ENCODE data around the gene PABPN1L. TPM values are rescaled to one million over a fixed set of nuclear protein-coding genes. Genes with fewer than 3 reads are reported as not detected.

The PABPN1L gene, protein sequence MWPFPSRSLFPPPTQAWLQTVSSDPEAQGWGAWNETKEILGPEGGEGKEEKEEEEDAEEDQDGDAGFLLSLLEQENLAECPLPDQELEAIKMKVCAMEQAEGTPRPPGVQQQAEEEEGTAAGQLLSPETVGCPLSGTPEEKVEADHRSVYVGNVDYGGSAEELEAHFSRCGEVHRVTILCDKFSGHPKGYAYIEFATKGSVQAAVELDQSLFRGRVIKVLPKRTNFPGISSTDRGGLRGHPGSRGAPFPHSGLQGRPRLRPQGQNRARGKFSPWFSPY
- total RNA-seq: not detected

DNA sequence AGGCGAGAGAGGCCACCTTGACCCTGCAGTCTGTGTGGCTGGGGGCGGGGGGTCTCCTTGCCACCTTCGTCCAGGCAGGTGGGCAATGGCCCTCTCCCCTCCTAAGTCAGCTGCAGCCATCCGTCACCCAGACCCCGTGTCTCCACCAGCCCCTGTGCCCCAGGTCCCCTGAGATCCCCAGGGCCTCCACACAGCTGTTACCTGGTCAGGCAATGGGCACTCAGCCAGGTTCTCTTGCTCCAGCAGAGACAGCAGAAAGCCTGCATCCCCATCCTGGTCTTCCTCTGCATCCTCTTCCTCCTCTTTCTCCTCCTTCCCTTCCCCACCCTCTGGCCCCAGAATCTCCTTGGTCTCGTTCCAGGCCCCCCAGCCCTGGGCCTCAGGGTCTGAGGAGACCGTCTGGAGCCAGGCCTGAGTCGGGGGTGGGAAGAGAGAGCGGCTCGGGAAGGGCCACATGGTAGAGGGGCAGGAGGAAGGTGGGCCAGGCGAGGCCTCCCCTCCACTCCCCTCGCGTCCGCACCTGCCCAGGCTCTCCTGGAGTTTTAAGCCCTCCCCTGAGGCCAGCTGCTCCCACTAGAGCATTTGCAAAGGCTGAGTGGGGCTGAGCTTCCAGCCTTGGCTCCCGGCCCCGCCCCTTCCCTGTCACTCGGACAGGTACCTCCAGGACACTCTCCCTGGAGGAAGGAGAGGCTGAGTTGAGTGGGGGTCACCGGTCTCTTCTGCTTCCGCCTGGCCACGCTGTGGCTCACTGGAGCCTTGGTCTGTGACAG, at the start of gene PABPN1L:
TSS of gene PABPN1L (minus strand) at position 510 of the 770 bp plus-strand sequence. CDS start at position 456, 54 bp downstream.
- H3K9me3 ChIP-seq (ENCODE audit: low read depth, low read length): no peaks in the 10 kb centered on the region
- H3K27me3 ChIP-seq (ENCODE audit: insufficient read depth, low read length): peaks cover 3% of the 10 kb centered on the region

DNA sequence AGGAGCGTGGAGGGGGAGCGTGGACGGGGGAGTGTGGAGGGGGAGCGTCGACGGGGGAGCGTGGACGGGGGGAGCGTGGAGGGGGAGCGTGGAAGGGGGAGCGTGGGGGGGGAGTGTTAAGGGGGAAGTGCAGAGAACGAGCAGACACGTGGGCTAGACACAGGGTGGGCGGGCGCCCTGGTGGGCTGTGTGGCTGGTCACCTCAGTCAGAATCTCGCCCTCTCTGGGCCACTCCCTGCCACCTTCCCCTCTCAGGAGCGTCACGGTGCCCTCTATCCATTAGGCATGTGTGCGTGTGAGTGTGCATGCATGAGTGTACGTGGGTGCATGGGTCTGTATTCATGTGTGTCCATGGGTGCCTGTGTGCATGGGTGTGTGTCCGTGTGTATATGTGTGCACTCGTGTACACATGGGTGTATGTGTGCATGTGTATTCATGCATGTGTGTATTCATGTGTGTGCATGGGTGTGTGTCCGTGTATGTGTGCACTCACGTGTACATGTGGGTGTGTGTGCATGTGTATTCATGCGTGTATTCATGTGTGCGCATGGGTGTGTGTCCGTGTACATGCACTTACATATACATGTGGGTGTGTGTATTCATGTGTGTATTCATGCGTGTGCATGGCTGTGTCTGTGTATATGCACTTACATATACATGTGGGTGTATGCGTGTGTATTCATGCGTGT, 49.3 kb upstream of the PABPN1L start:
- H3K4me3 ChIP-seq (ENCODE audit: low read length): no peak overlapping the region
- H3K9me3 ChIP-seq (ENCODE audit: low read depth, low read length): no peaks in the 10 kb centered on the region
- H3K4me1 ChIP-seq (ENCODE audit: insufficient read depth, low read length): peaks cover 10% of the 10 kb centered on the region
- H3K27me3 ChIP-seq (ENCODE audit: insufficient read depth, low read length): no peaks in the 10 kb centered on the region

More for the DNA sequence above, at the start of gene PABPN1L:
- H3K4me3 ChIP-seq (ENCODE audit: low read length): no peak within 1 kb of the TSS
- peaks cover 11% of the 10 kb centered on the region for H3K4me1 ChIP-seq (ENCODE audit: insufficient read depth, low read length)

DNA sequence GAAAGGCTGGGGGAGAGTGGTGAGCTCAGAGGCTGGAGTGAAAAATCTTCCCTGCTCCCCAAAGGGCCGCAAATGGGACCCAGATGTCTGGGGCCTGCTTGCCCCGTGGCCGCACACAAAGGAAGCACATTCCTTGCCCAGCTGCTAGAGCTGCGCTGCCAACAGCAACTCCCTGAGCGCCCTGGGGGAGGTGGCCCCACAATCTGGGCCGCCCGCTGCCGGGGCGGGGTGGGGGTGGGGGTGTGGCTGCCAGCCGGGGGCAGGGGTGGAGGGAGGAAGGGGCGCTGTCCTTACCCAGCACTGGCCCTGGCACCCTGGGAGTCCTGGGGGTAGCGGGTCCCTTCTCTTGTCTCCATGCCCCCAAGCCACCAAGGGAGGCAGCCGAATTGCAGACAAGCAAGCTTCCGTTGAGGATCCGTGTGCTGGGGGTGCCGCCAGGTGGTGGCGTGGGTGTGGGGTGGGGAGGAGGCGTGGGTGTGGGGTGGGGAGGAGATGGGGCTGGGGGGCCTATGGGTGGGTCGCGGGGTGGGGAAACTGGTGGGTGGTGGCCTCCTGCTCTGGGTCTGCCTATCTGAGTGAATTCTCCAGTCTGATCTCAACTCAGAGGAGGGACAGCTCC, 48.4 kb upstream of the PABPN1L start:
- Histone ChIP-seq H3K4me1 (ENCODE audit: insufficient read depth, low read length) (peaks cover 5% of the 10 kb centered on the region), H3K9me3 (ENCODE audit: low read depth, low read length) (no peaks in the 10 kb centered on the region), H3K27me3 (ENCODE audit: insufficient read depth, low read length) (no peaks in the 10 kb centered on the region), H3K4me3 (ENCODE audit: low read length) (no peak overlapping the region)

DNA sequence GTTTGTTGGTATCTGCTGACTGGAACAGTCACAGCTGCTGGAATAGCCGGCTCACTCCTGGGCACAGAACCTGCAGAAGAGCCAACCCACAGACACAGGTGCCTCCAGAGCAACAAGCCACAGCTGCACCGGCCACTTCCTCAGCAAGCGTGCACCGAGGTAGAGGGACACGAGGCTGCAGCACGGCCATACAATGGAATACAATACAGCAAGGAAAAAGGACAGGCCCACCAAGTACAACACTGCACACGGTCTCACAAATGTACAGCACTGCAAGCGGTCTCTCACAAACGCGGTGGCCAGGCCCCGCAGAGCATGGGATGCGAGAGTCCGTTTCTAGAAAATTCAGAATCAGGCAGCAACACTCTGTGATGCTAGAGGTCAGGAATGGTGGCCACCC, 47.4 kb upstream of the PABPN1L start:
- H3K9me3 ChIP-seq (ENCODE audit: low read depth, low read length): no peaks in the 10 kb centered on the region
- H3K27me3 ChIP-seq (ENCODE audit: insufficient read depth, low read length): no peaks in the 10 kb centered on the region
- H3K4me1 ChIP-seq (ENCODE audit: insufficient read depth, low read length): peaks cover 5% of the 10 kb centered on the region
- H3K4me3 ChIP-seq (ENCODE audit: low read length): no peak overlapping the region

DNA sequence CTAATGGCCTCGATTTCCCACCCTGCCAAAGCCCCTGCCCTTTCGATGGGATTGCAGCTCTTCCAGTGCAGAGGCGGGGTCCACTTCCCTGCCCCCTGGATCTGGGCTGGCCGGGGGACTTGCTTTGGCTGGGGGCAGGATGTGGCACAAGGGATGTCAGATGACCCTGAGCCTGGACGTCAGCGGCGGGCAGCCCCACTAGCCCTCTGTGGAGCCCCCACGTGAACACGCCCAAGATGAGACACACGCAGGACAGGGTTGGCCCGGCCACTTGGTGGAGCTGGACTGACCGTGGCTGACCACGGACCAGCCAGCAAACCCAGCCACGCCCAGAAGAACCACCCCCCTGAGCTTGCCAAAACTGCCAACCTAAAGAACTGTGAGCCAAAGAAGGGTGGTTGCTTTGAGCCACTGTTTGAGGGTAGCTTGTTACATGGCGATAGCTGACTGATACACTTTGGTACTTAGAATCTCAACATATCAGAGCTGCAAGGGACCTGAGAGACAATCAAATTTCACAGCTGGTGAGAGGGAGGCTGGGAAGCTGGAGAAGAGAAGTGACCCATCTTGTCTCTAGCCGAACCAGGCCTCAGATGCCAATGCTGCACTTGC, 46.6 kb upstream of the PABPN1L start:
- Histone ChIP-seq H3K27me3 (ENCODE audit: insufficient read depth, low read length) (no peaks in the 10 kb centered on the region), H3K9me3 (ENCODE audit: low read depth, low read length) (no peaks in the 10 kb centered on the region), H3K4me3 (ENCODE audit: low read length) (no peak overlapping the region), H3K4me1 (ENCODE audit: insufficient read depth, low read length) (peaks cover 5% of the 10 kb centered on the region)

DNA sequence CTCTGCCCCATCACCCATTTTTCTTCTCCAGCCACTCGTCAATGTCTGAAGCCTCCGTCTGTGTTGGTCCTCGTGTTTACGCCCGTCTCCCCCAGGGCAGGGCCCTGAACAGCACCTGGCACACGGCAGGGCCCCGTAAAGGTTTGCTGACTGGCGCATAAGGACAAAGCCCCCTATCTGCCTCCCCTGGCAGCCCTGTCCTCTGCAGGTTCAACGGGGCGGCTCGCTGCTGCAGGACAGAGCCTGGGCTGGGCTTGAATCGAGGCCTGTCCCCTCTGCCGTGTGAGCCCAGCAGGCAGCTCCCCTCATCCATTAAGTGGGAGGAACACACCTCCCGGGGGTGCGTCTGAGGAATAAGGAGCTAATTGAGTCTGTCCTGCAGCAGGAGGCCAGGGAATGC, 46.1 kb upstream of the PABPN1L start:
- no peak overlapping the region for H3K4me3 ChIP-seq (ENCODE audit: low read length)
- no peaks in the 10 kb centered on the region for H3K9me3 ChIP-seq (ENCODE audit: low read depth, low read length)
- H3K27me3 ChIP-seq (ENCODE audit: insufficient read depth, low read length): no peaks in the 10 kb centered on the region
- peaks cover 5% of the 10 kb centered on the region for H3K4me1 ChIP-seq (ENCODE audit: insufficient read depth, low read length)

DNA sequence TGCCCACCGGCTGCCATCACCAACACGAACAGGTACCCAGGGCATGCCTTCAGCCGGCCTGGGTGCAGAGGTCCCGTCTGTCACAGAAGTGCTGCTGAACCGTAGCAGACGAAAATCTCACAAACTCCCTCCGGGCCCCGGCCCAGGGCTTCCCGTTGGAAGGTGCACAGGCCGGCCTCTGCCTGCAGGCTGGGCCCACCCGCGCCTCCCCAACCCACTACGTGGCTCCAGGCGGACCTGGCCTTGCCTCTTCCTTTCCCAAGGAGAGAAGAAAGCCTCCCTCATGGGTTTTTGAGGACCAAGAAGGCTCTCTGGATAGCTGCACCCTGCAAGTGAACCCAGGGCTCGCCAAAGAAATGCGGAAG, 45.5 kb upstream of the PABPN1L start:
- no peaks in the 10 kb centered on the region for H3K27me3 ChIP-seq (ENCODE audit: insufficient read depth, low read length)

DNA sequence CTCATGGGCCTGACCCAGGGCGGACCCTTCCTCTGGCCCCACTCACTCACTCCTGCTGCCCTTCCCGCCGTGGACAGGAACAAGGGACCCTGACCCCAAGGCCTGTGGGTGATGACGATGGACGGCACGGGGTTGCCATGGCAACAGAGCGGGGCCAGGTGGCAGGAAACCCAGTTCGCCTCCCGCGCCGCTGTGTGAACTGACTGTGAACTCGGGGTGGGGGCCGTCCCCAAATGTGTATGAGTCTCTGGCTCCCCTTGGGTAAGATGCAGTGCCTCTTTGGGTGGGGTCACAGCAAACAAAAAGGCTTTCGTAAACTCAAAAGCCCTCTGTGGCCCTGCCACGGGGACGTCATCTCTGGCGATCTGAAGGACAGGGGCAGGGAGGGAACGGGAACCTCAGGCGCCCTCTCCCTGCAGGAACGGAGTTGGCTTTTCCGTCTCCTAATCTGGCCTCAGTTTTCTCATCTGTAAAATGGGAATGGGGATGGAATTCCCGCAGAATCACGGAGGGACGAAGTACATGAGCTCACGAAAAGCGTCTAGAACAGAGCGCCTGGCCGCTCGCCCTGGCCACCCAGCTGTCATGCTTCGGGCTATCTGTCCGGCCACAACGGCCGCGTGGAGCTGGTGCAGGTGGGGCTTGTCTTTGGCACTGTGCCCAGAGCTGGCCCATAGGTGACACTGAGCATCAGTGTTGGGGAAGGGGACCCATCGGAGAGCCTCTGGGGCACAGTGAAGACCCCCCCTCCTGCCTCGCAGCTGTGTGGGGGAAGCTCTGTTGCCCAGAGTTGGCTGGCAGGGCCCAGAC, 44.9 kb upstream of the PABPN1L start:
- Histone ChIP-seq H3K27me3 (ENCODE audit: insufficient read depth, low read length) (no peaks in the 10 kb centered on the region), H3K4me3 (ENCODE audit: low read length) (no peak overlapping the region), H3K4me1 (ENCODE audit: insufficient read depth, low read length) (peaks cover 5% of the 10 kb centered on the region), H3K9me3 (ENCODE audit: low read depth, low read length) (no peaks in the 10 kb centered on the region)

More for the DNA sequence above, 45.5 kb upstream of the PABPN1L start:
- Histone ChIP-seq H3K9me3 (ENCODE audit: low read depth, low read length) (no peaks in the 10 kb centered on the region), H3K4me1 (ENCODE audit: insufficient read depth, low read length) (peaks cover 5% of the 10 kb centered on the region), H3K4me3 (ENCODE audit: low read length) (no peak overlapping the region)

DNA sequence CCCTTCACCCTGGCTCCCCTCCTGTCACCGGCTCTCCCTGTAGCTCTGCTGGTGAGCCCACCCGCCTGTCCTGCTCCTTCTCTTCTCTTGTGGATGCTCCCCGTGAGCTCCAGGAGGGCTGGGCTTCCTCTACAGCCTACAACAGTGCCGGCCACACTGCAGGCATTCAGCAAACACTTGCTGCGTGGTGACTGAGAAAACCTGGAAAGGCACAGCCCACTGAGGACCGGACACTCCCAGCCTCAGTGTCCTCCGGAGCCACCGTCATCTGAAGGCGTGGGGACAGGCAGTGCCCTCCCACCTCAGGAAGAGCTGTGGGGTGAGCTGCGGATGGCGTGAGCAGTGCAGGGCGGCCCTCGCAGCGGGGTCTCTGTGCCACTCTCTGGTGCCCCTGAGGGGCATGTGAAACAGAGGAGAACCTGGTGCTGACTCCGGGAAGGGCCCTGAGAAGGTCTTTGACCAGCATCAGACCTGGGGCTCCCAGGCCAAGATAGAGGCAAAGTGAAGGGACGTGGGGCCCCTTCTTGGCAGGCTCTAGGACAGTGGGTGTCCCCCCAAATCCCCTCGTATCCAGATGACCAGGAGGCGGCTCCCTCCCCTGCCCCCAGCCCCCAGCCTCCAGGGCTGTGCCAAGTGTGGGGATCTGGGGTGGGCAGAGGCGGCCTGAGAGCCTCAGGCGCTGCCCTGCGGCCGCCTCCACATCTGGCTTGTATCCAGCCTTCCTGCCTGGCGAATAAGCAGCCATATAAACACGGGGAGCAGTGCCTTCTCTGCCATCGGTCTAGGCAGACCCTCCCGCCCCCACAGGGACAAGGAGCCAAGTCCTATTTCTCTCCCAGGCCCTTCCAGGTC, 44.0 kb upstream of the PABPN1L start:
- H3K4me3 ChIP-seq (ENCODE audit: low read length): no peak overlapping the region
- H3K27me3 ChIP-seq (ENCODE audit: insufficient read depth, low read length): no peaks in the 10 kb centered on the region
- H3K4me1 ChIP-seq (ENCODE audit: insufficient read depth, low read length): peaks cover 5% of the 10 kb centered on the region
- no peaks in the 10 kb centered on the region for H3K9me3 ChIP-seq (ENCODE audit: low read depth, low read length)

DNA sequence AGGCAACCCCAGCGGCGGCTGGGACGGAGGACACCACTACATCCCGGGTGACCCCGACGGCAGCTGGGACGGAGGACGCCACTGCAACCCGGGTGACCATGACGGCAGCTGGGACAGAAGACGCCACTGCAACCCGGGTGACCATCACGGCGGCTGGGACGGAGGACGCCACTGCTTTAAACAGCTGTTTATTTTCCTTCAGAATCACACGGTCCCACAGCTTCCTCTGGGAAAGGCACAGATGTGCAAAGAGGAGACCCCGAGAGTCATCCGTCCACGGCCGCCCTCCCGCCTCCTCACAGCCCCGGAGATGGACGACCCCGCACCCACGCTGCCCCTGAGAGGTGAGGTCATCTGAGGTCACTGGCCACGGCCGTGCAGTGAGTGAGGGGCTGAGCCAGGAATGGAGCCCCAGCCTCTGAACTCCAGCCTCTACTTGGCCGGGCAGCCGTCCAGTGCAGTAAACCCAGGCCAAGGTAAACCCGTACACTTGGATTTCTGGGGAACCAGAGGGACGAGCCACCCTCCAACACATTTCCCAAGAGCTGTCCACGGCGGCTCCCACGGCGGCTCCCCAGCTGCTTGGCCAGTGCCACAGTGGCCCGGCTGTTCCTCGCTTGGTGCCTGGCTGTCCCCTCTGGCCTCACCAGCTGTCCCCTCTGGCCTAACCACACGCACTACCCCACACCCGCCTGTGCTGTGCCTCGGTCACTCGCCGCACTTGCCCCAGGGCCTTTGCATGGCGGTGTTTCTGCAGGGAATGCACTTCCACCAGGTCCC, 43.2 kb upstream of the PABPN1L start:
- Histone ChIP-seq H3K4me3 (ENCODE audit: low read length) (no peak overlapping the region), H3K9me3 (ENCODE audit: low read depth, low read length) (no peaks in the 10 kb centered on the region), H3K4me1 (ENCODE audit: insufficient read depth, low read length) (peaks cover 5% of the 10 kb centered on the region), H3K27me3 (ENCODE audit: insufficient read depth, low read length) (no peaks in the 10 kb centered on the region)

DNA sequence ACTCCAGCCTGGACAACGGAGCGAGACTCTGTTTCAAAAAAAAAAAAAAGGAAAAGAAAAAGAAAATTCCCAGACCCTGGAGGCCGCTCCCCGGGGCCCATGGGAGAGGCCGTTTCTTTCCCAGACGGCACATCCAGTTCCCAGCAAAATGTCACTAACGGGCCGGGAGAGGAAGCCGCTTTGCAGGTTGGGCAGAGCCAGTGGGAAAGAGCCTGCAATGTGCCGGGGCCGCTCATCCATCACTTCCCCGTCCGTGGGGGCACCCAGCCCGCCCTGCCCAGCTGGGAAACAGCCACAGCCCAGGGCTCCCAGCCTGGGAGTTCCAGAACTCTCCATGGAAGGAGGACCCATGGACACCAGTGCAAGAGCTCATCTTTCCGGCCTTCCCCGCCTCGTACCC, 41.8 kb upstream of the PABPN1L start:
- peaks cover 5% of the 10 kb centered on the region for H3K4me1 ChIP-seq (ENCODE audit: insufficient read depth, low read length)
- H3K4me3 ChIP-seq (ENCODE audit: low read length): no peak overlapping the region
- no peaks in the 10 kb centered on the region for H3K9me3 ChIP-seq (ENCODE audit: low read depth, low read length)
- H3K27me3 ChIP-seq (ENCODE audit: insufficient read depth, low read length): no peaks in the 10 kb centered on the region

DNA sequence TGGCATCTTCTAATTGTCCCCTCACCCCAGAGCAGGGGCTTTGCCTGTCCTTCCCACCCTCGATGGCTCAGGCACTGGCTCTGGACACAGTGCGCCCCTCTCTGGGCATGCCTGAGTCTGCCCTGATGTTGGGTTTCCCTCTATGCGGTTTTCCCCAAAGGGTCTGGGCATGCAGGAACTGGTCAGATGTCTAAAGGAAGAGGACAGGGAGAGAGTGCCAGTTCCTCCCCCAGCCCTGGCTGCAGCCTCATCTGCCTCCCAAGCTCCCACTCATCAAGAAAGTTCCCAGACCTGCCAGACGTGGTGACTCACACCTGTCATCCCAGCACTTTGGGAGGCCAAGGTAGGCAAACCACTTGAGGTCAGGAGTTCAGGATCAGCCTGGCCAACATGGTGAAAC, 41.3 kb upstream of the PABPN1L start:
- Histone ChIP-seq H3K4me3 (ENCODE audit: low read length) (no peak overlapping the region), H3K27me3 (ENCODE audit: insufficient read depth, low read length) (no peaks in the 10 kb centered on the region), H3K4me1 (ENCODE audit: insufficient read depth, low read length) (peaks cover 5% of the 10 kb centered on the region), H3K9me3 (ENCODE audit: low read depth, low read length) (no peaks in the 10 kb centered on the region)
